HepG2 (cell line): Measurements from ENCODE around the gene KAZN. TPM values are rescaled to one million over a fixed set of nuclear protein-coding genes. Genes with fewer than 3 reads are reported as not detected.

ENCODE experiments used
- ATAC-seq: fragments of 200-7000 bp; cut with Tn5 transposase; 3 replicates; pipeline ENCODE4 v1.9.1; 2020; ENCODE audit warnings: mild to moderate bottlenecking, moderate library complexity
- BruUV-seq: library from RNA; stranded (reverse); fragments of 400-500 nt; replicated peaks from 2 replicates; lab custom pipeline; 2021; lab: Mats Ljungman, UMichigan
- CTCF ChIA-PET: fragments of 300-600 bp; formaldehyde crosslinking; extraction: SDS; loops from one replicate; lab custom pipeline; 2021; ENCODE audit warnings: low total read pairs, inconsistent platforms, low intra/inter-chr PET ratio; lab: Yijun Ruan, JAX
- POLR2A ChIA-PET: fragments of 350-600 bp; sonication (Branson Sonifier 250); formaldehyde crosslinking; loops from one replicate; lab custom pipeline; 2020; ENCODE audit warnings: antibody characterized with exemption, inconsistent platforms; lab: Yijun Ruan, JAX
- DNase-seq: peaks from one replicate; pipeline ENCODE4 v3.0.0-alpha.2; 2015; ENCODE audit warnings: low spot score
- FAIRE-seq: peaks from 3 replicates; lab custom pipeline; 2011; peaks lifted over from hg19 to GRCh38; lab: Jason Lieb, UNC
- H2AFZ ChIP-seq: one replicate; pipeline ENCODE4 v1.6.1; 2011; ENCODE audit warnings: low read length, inconsistent platforms
- H3K27ac ChIP-seq: fragments of 300-600 bp; 3 replicates; pipeline ENCODE4 v1.8.0; 2011; ENCODE audit warnings: mixed run types, mild to moderate bottlenecking, mixed read lengths, low read length, inconsistent platforms; ENCODE audit not compliant: insufficient read depth; ENCODE audit errors: extremely low read length
- H3K27me3 ChIP-seq, 2 experiments: fragments of 200-600 bp in 1 of 2; 2 replicates in 1 of 2; 3 replicates in 1 of 2; pipeline versions ENCODE4 v1.6.0 to v1.8.0; 2011; ENCODE audit warnings: low read length in 2 of 2, mild to moderate bottlenecking in 2 of 2, moderate library complexity in 2 of 2, inconsistent platforms in 1 of 2; ENCODE audit not compliant: insufficient read depth in 2 of 2, control insufficient read depth in 1 of 2
- H3K36me3 ChIP-seq, 2 experiments: fragments of 200-600 bp in 1 of 2; replicated peaks in 1 of 2; 2 replicates in 1 of 2; 3 replicates in 1 of 2; pipeline versions ENCODE4 v1.5.1 to v1.8.0; 2011; ENCODE audit warnings: low read length in 2 of 2, inconsistent platforms in 1 of 2; ENCODE audit not compliant: insufficient read depth in 2 of 2, control insufficient read depth in 1 of 2
- H3K4me1 ChIP-seq: 2 replicates; pipeline ENCODE4 v1.5.1; 2012; ENCODE audit warnings: low read length, inconsistent platforms; ENCODE audit not compliant: insufficient read depth
- H3K4me2 ChIP-seq: 2 replicates; pipeline ENCODE4 v1.6.0; 2011; ENCODE audit warnings: low read depth, low read length, inconsistent platforms
- H3K4me3 ChIP-seq, 3 experiments: fragments of 200-600 bp in 1 of 3; sonication (generic), shearing (Covaris generic) in 1 of 3; replicated peaks in 1 of 3; 2 replicates each; pipeline ENCODE4 v1.5.1; 2011 to 2016; ENCODE audit warnings: low read length in 3 of 3, inconsistent platforms in 2 of 3, low read depth in 2 of 3, mild to moderate bottlenecking in 2 of 3, control low read depth in 1 of 3, mixed read lengths in 1 of 3; ENCODE audit not compliant: insufficient read depth in 1 of 3
- H3K79me2 ChIP-seq: one replicate; pipeline ENCODE4 v1.6.1; 2011; ENCODE audit warnings: low read length, inconsistent platforms; ENCODE audit not compliant: insufficient read depth
- H3K9ac ChIP-seq: 2 replicates; pipeline ENCODE4 v1.6.0; 2011; ENCODE audit warnings: mild to moderate bottlenecking, low read depth, low read length, inconsistent platforms; ENCODE audit not compliant: insufficient read depth
- H3K9me3 ChIP-seq: 2 replicates; pipeline ENCODE4 v1.5.1; 2012; ENCODE audit warnings: mild to moderate bottlenecking, low read length
- H4K20me1 ChIP-seq: 2 replicates; pipeline ENCODE4 v1.6.0; 2011; ENCODE audit warnings: inconsistent platforms, mild to moderate bottlenecking, low read length, moderate library complexity; ENCODE audit not compliant: insufficient read depth
- BRCA1 ChIP-seq: sonication (generic); formaldehyde crosslinking; IDR thresholded peaks from 2 replicates; pipeline ENCODE4 v1.4.0; 2020; ENCODE audit warnings: missing genetic modification reagents
- CEBPG ChIP-seq: IDR thresholded peaks from 2 replicates; pipeline ENCODE4 v1.6.1; 2016
- DR1 ChIP-seq: sonication (generic); formaldehyde crosslinking; IDR thresholded peaks from 2 replicates; pipeline ENCODE4 v1.8.0; 2021; ENCODE audit warnings: mild to moderate bottlenecking, missing genetic modification reagents, inconsistent platforms
- ERF ChIP-seq: IDR thresholded peaks from 2 replicates; pipeline ENCODE4 v1.6.1; 2018; ENCODE audit warnings: missing biosample characterization, missing genetic modification reagents
- FOXC1 ChIP-seq: sonication (generic); formaldehyde crosslinking; IDR thresholded peaks from 2 replicates; pipeline ENCODE4 v1.8.0; 2022; ENCODE audit warnings: mild to moderate bottlenecking, missing genetic modification reagents, borderline replicate concordance
- GATAD2A ChIP-seq: IDR thresholded peaks from 2 replicates; pipeline ENCODE4 v1.6.1; 2016
- KDM6A ChIP-seq: IDR thresholded peaks from 2 replicates; pipeline ENCODE4 v1.6.1; 2016; ENCODE audit warnings: low read depth
- MTF2 ChIP-seq: sonication (generic); formaldehyde crosslinking; IDR thresholded peaks from 2 replicates; pipeline ENCODE4 v1.5.0; 2020; ENCODE audit warnings: missing genetic modification reagents, borderline replicate concordance
- NFKBIZ ChIP-seq: IDR thresholded peaks from 2 replicates; pipeline ENCODE4 v1.6.1; 2018; ENCODE audit warnings: missing genetic modification reagents, missing compliant biosample characterization
- NRL ChIP-seq: sonication (generic); formaldehyde crosslinking; IDR thresholded peaks from 2 replicates; pipeline ENCODE4 v1.5.0; 2020; ENCODE audit warnings: missing genetic modification reagents, mild to moderate bottlenecking, moderate library complexity, borderline replicate concordance
- POLR2AphosphoS2 ChIP-seq: IDR thresholded peaks from 2 replicates; pipeline ENCODE4 v1.6.1; 2011; ENCODE audit warnings: low read depth, low read length, improper control_type of control experiment
- SOX6 ChIP-seq, 2 experiments: fragments of 450-650 bp in 1 of 2; sonication (generic) in 1 of 2; formaldehyde crosslinking in 1 of 2; IDR thresholded peaks; 2 replicates each; pipeline versions ENCODE4 v1.4.0 to v1.6.1; 2017 to 2020; ENCODE audit warnings: antibody characterized with exemption in 1 of 2, mild to moderate bottlenecking in 1 of 2, missing genetic modification reagents in 1 of 2
- ZBTB7A ChIP-seq: sonication (generic); formaldehyde crosslinking; IDR thresholded peaks from 2 replicates; pipeline ENCODE4 v1.8.0; 2022; ENCODE audit warnings: mild to moderate bottlenecking, missing genetic modification reagents
- ZMYM4 ChIP-seq: sonication (generic); formaldehyde crosslinking; IDR thresholded peaks from 2 replicates; pipeline ENCODE4 v1.8.1; 2023; ENCODE audit warnings: mild to moderate bottlenecking, missing genetic modification reagents
- ZNF180 ChIP-seq: sonication (generic); formaldehyde crosslinking; IDR thresholded peaks from 2 replicates; pipeline ENCODE4 v1.4.0; 2020; ENCODE audit warnings: low read depth, missing genetic modification reagents, borderline replicate concordance
- ZSCAN29 ChIP-seq: sonication (generic); formaldehyde crosslinking; conservative IDR thresholded peaks from 2 replicates; pipeline ENCODE4 v1.4.0; 2020; ENCODE audit warnings: mild to moderate bottlenecking, missing genetic modification reagents
- WGBS: methylation state at CpG from one replicate; pipeline ENCODE4 v1.1.6; 2017; ENCODE audit warnings: low lambda C conversion rate; 5-methylcytosine and 5-hydroxymethylcytosine counted together
- in situ Hi-C: cut with HindIII; loops from 2 replicates; pipeline ENCODE4 v1.10.0; 2017; ENCODE audit warnings: low pct_unique_long_range_greater_than_20kb; ENCODE audit not compliant: extremely low pct_ligation_motif_present
- intact Hi-C: fragments of 100-400 bp; cut with micrococcal nuclease; formaldehyde crosslinking; loops from one replicate; pipeline ENCODE4 v1.10.0; 2022; ENCODE audit not compliant: unreplicated experiment
- polyA plus RNA-seq, 8 experiments: library from polyadenylated mRNA; depleted of rRNA in 3 of 8; stranded (reverse) in 7 of 8; unstranded in 1 of 8; fragments of >200 nt; fragmentation: Illumina TruSeq in 4 of 8; extraction: Trizol in 4 of 8; gene quantifications; 2 replicates each; pipeline versions ENCODE4 v1.2.1 to v1.2.3, GENCODE V29; 2011 to 2016; ENCODE audit warnings: low read depth in 4 of 8, missing spikeins in 1 of 8, mixed read lengths in 1 of 8; ENCODE audit not compliant: insufficient read depth in 1 of 8
- total RNA-seq, 5 experiments: library from RNA; depleted of rRNA; stranded (reverse); fragments of >200 nt; fragmentation: Illumina TruSeq; extraction: Trizol; gene quantifications; 2 replicates each; pipeline ENCODE4 v1.2.3, GENCODE V29; 2016; ENCODE audit warnings: low read depth in 1 of 5
- TF ChIP-seq, protein P1 (sequence below): fragments of 450-650 bp; IDR thresholded peaks from 2 replicates; pipeline ENCODE4 v1.6.1; 2016
- TF ChIP-seq, protein P2 (sequence below): sonication (generic); formaldehyde crosslinking; IDR thresholded peaks from 2 replicates; pipeline ENCODE4 v1.4.0; 2020; ENCODE audit warnings: missing genetic modification reagents; ENCODE audit errors: not compliant biosample characterization
- TF ChIP-seq, protein P3 (sequence below): IDR thresholded peaks from 2 replicates; pipeline ENCODE4 v1.6.1; 2016; ENCODE audit warnings: missing genetic modification reagents, missing compliant biosample characterization
- TF ChIP-seq, protein P4 (sequence below): sonication (generic); formaldehyde crosslinking; IDR thresholded peaks from 2 replicates; pipeline ENCODE4 v1.5.1; 2020; ENCODE audit warnings: missing genetic modification reagents, mild to moderate bottlenecking, borderline replicate concordance

Gene KAZN
- total and polyA plus RNA-seq, 2 of the 13 experiments (the other 11 are each of a cell fraction or from before 2014, with no cell fraction given): 10.4 to 13.5 TPM

DNA sequence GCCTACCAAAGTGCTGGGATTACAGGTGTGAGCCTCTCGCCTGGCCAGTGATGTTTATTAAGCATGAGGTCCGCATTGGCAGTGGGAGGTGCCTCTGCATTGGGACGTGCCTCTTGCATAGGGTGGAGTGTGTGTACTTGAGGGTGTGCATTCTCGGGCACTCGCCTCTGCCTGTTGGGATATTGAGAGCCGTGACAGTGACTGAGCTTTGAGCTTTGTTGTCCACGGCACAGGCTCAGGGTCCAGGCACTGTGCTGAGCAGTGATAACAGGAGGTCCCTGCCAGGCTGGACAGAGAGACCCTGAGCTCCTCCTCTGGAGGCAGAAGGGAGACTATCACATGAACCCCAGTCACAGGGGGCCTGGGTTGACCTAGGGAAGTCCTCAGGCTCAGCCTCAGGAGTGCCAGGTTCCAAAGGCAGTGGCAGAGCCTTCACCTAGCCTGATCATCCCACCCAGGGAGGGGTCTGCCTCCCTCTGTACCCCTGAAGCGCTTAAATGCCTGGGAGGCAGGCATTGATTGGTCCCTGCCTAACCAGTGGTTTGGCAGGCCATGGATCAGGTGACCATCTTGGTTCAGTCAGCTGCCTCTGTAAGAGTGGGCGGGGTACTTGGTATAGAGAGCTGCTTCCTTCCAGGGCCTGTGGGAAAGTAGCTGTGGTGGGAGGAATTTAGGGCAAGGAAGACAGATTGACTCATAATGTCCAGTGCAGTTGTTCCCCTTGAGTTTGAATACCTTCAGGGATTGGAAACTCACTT is 341.2 kb downstream of the KAZN start:
- H3K9ac ChIP-seq: peak overlapping the region; percentile 49
- peak overlapping the region; percentile 86 for H3K27ac ChIP-seq
- H4K20me1 ChIP-seq: no peaks in the 10 kb centered on the region
- peak overlapping the region; percentile 65 for H3K4me2 ChIP-seq
- ChIA-PET CTCF (no interaction called here), POLR2A (interaction anchor here (0.7 to 6.0 kb wide), 11 partner anchors 9 to 86 kb away, joined by 3 to 109 read pairs (median 4); no protein-coding TSS in a partner anchor)
- peaks cover 99% of the 10 kb centered on the region for H3K4me1 ChIP-seq
- ATAC-seq: peak; percentile 89
- DNase-seq: peak; percentile 82
- H3K27me3 ChIP-seq: no peaks in the 10 kb centered on the region
- peaks cover 65% of the 10 kb centered on the region for H3K79me2 ChIP-seq
- WGBS: 33% methylated on average over 4 of the region's 9 CpGs
- intact Hi-C loops: no loop called here
- no peak overlapping the region for H2AFZ ChIP-seq
- peak overlapping the region in 1 of 3 experiments; percentile 51; a peak in 2 of 6 replicates for H3K4me3 ChIP-seq
- BruUV-seq: no TSS peak
- in situ Hi-C loops: no loop called here
- H3K36me3 ChIP-seq: peaks cover 3 to 7% of the 10 kb centered on the region in 2 experiments; a peak in 3 of 5 replicates
- peak; percentile 67 for FAIRE-seq
- no peaks in the 10 kb centered on the region for H3K9me3 ChIP-seq
- TF ChIP-seq CEBPG (CRISPR knock-in tag): peak; percentile 31; the same call in 1 of the 2 replicates
- TF ChIP-seq ERF: no peak
- TF ChIP-seq ZMYM4 (CRISPR knock-in tag): peak; percentile 90
- TF ChIP-seq BRCA1 (CRISPR knock-in tag): 0 out of 2 replicates have a peak, but pooled peaks have one; percentile 22
- no peak for TF ChIP-seq SOX6 (IDR thresholded peaks at IDR 0.05)
- TF ChIP-seq SOX6 (CRISPR knock-in tag; IDR thresholded peaks at IDR 0.05): peak; percentile 34; the same call in 1 of the 2 replicates
- TF ChIP-seq, protein P1, sequence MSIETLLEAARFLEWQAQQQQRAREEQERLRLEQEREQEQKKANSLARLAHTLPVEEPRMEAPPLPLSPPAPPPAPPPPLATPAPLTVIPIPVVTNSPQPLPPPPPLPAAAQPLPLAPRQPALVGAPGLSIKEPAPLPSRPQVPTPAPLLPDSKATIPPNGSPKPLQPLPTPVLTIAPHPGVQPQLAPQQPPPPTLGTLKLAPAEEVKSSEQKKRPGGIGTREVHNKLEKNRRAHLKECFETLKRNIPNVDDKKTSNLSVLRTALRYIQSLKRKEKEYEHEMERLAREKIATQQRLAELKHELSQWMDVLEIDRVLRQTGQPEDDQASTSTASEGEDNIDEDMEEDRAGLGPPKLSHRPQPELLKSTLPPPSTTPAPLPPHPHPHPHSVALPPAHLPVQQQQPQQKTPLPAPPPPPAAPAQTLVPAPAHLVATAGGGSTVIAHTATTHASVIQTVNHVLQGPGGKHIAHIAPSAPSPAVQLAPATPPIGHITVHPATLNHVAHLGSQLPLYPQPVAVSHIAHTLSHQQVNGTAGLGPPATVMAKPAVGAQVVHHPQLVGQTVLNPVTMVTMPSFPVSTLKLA: peak; percentile 27; the same call in 1 of the 2 replicates
- peak; percentile 92 for TF ChIP-seq ZBTB7A (CRISPR knock-in tag)
- 0 out of 2 replicates have a peak, but pooled peaks have one; percentile 38 for TF ChIP-seq FOXC1 (CRISPR knock-in tag)
- no peak for TF ChIP-seq DR1 (CRISPR knock-in tag)
- TF ChIP-seq GATAD2A (CRISPR knock-in tag): peak; percentile 87
- TF ChIP-seq, protein P2, sequence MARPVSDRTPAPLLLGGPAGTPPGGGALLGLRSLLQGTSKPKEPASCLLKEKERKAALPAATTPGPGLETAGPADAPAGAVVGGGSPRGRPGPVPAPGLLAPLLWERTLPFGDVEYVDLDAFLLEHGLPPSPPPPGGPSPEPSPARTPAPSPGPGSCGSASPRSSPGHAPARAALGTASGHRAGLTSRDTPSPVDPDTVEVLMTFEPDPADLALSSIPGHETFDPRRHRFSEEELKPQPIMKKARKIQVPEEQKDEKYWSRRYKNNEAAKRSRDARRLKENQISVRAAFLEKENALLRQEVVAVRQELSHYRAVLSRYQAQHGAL (CRISPR knock-in tag): no peak
- TF ChIP-seq NFKBIZ (CRISPR knock-in tag): no peak
- TF ChIP-seq, protein P3, sequence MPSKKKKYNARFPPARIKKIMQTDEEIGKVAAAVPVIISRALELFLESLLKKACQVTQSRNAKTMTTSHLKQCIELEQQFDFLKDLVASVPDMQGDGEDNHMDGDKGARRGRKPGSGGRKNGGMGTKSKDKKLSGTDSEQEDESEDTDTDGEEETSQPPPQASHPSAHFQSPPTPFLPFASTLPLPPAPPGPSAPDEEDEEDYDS: peak; percentile 86
- no peak for TF ChIP-seq ZNF180
- TF ChIP-seq, protein P4, sequence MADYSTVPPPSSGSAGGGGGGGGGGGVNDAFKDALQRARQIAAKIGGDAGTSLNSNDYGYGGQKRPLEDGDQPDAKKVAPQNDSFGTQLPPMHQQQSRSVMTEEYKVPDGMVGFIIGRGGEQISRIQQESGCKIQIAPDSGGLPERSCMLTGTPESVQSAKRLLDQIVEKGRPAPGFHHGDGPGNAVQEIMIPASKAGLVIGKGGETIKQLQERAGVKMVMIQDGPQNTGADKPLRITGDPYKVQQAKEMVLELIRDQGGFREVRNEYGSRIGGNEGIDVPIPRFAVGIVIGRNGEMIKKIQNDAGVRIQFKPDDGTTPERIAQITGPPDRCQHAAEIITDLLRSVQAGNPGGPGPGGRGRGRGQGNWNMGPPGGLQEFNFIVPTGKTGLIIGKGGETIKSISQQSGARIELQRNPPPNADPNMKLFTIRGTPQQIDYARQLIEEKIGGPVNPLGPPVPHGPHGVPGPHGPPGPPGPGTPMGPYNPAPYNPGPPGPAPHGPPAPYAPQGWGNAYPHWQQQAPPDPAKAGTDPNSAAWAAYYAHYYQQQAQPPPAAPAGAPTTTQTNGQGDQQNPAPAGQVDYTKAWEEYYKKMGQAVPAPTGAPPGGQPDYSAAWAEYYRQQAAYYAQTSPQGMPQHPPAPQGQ (CRISPR knock-in tag): no peak
- TF ChIP-seq MTF2 (CRISPR knock-in tag): no peak
- TF ChIP-seq ZSCAN29 (CRISPR knock-in tag): peak; percentile 64; the same call in 1 of the 2 replicates
- no peak for TF ChIP-seq NRL (CRISPR knock-in tag)
- no peak for TF ChIP-seq POLR2AphosphoS2
- TF ChIP-seq KDM6A: peak; percentile 66; the same call in 1 of the 2 replicates
